B cell (primary cell): ENCODE measurements around the gene VAV2. TPM values are rescaled to one million over a fixed set of nuclear protein-coding genes. Genes with fewer than 3 reads are reported as not detected.

Source experiments
- ATAC-seq: fragments of 200-7000 bp; cut with Tn5 transposase; one replicate; pipeline ENCODE4 v1.10.0; 2021; ENCODE audit warnings: low read depth, mild to moderate bottlenecking, moderate number of reproducible peaks, moderate library complexity
- CTCF ChIA-PET: fragments of 350-600 bp; sonication (Branson Sonifier 250); formaldehyde crosslinking; loops from one replicate; lab custom pipeline; 2021; ENCODE audit warnings: antibody characterized with exemption, inconsistent platforms; lab: Charles Lee
- POLR2A ChIA-PET: fragments of 350-600 bp; sonication (Branson Sonifier 250); formaldehyde crosslinking; loops from one replicate; lab custom pipeline; 2021; ENCODE audit warnings: antibody characterized with exemption; lab: Charles Lee
- DNase-seq: peaks from one replicate; pipeline ENCODE4 v3.0.0; 2013
- H2AFZ ChIP-seq: 2 replicates; pipeline ENCODE4 v1.6.1; 2012; ENCODE audit warnings: mild to moderate bottlenecking, low read depth, low read length; ENCODE audit not compliant: insufficient read depth, poor library complexity, severe bottlenecking
- H3K27ac ChIP-seq, 2 donors: 1 replicate in 1 of 2; 2 replicates in 1 of 2; pipeline ENCODE4 v1.5.1; 2012 to 2013; ENCODE audit warnings: low read length in 2 of 2, mild to moderate bottlenecking in 2 of 2, moderate library complexity in 1 of 2
- H3K27me3 ChIP-seq, 4 experiments: fragments of 200-600 bp in 1 of 4; sonication (generic) in 1 of 4; replicated peaks in 1 of 4; 1 replicate in 2 of 4; 2 replicates in 2 of 4; pipeline versions ENCODE4 v1.6.1 to v1.7.0; 2013 to 2016; ENCODE audit warnings: low read length in 3 of 4, mild to moderate bottlenecking in 2 of 4, mixed read lengths in 1 of 4, moderate library complexity in 1 of 4; ENCODE audit not compliant: insufficient read depth in 4 of 4, control insufficient read depth in 3 of 4; ENCODE audit errors: control extremely low read depth in 1 of 4
- H3K36me3 ChIP-seq, 2 experiments: replicated peaks in 1 of 2; 1 replicate in 1 of 2; 2 replicates in 1 of 2; pipeline versions ENCODE4 v1.6.1 to v1.7.1; 2013; ENCODE audit warnings: low read length in 1 of 2; ENCODE audit not compliant: insufficient read depth in 2 of 2, control insufficient read depth in 1 of 2; ENCODE audit errors: control extremely low read depth in 1 of 2, extremely low read depth in 1 of 2
- H3K4me1 ChIP-seq, 2 donors: fragments of 200-600 bp in 1 of 2; sonication (generic) in 1 of 2; 1 replicate in 1 of 2; 2 replicates in 1 of 2; pipeline versions ENCODE4 v1.5.1 to v1.6.1; 2013 to 2017; ENCODE audit warnings: low read length in 2 of 2; ENCODE audit not compliant: control insufficient read depth in 2 of 2, insufficient read depth in 2 of 2
- H3K4me2 ChIP-seq: replicated peaks from 2 replicates; pipeline ENCODE3; 2012; ENCODE audit warnings: mild to moderate bottlenecking, low read depth, low read length; ENCODE audit not compliant: poor library complexity, severe bottlenecking
- H3K4me3 ChIP-seq, 5 experiments: fragments of 200-600 bp in 1 of 5; sonication (generic) in 1 of 5; 1 replicate in 3 of 5; 2 replicates in 2 of 5; pipeline versions ENCODE4 v1.5.1 to v1.7.0; 2011 to 2016; ENCODE audit warnings: low read length in 4 of 5, mild to moderate bottlenecking in 4 of 5, low read depth in 2 of 5, control low read depth in 1 of 5, moderate library complexity in 1 of 5; ENCODE audit not compliant: insufficient read depth in 1 of 5; ENCODE audit errors: control extremely low read depth in 1 of 5, extremely low read depth in 1 of 5
- H3K79me2 ChIP-seq: fragments of 200-600 bp; sonication (generic); one replicate; pipeline ENCODE4 v1.6.0; 2016; ENCODE audit warnings: low read length; ENCODE audit not compliant: control insufficient read depth, insufficient read depth
- H3K9ac ChIP-seq: fragments of 200-600 bp; sonication (generic); 2 replicates; pipeline ENCODE4 v1.6.1; 2017; ENCODE audit warnings: mild to moderate bottlenecking, low read length, moderate library complexity
- H3K9me3 ChIP-seq, 3 donors: one replicate each; pipeline versions ENCODE4 v1.6.1 to v1.7.1; 2013; ENCODE audit warnings: low read length in 2 of 3; ENCODE audit not compliant: control insufficient read depth in 2 of 3, insufficient read depth in 1 of 3; ENCODE audit errors: control extremely low read depth in 1 of 3
- H4K20me1 ChIP-seq: 2 replicates; pipeline ENCODE4 v1.6.0; 2012; ENCODE audit warnings: mild to moderate bottlenecking, low read length; ENCODE audit not compliant: insufficient read depth, control insufficient read depth, poor library complexity, severe bottlenecking
- H3K27ac Mint-ChIP-seq: one replicate; pipeline ENCODE4 v1.8.0; 2021; ENCODE audit warnings: mixed read lengths
- H3K27me3 Mint-ChIP-seq: one replicate; pipeline ENCODE4 v1.8.0; 2021; ENCODE audit warnings: mixed read lengths
- H3K4me1 Mint-ChIP-seq: one replicate; pipeline ENCODE4 v1.8.0; 2021; ENCODE audit warnings: mixed read lengths
- H3K4me3 Mint-ChIP-seq: one replicate; pipeline ENCODE4 v1.8.0; 2021; ENCODE audit warnings: mixed read lengths
- H3K9me3 Mint-ChIP-seq: one replicate; pipeline ENCODE4 v1.8.0; 2022; ENCODE audit warnings: mixed read lengths; ENCODE audit not compliant: insufficient read depth
- EZH2 ChIP-seq: IDR thresholded peaks from 2 replicates; pipeline ENCODE4 v1.6.1; 2012; ENCODE audit warnings: borderline replicate concordance, low read depth, mild to moderate bottlenecking, moderate library complexity, low read length; ENCODE audit not compliant: insufficient read depth, poor library complexity, severe bottlenecking
- WGBS: methylation state at CpG from one replicate; pipeline ENCODE4 v1.1.5; 2013; ENCODE audit warnings: missing lambda C conversion rate; ENCODE audit not compliant: insufficient coverage; 5-methylcytosine and 5-hydroxymethylcytosine counted together
- intact Hi-C: fragments of 100-400 bp; cut with micrococcal nuclease; formaldehyde crosslinking; loops from one replicate; pipeline ENCODE4 v1.10.0; 2022
- polyA plus RNA-seq: library from polyadenylated mRNA; depleted of rRNA; stranded (reverse); fragments of >200 nt; gene quantifications from 2 replicates; pipeline ENCODE4 v1.2.3, GENCODE V29; 2012
- total RNA-seq, 2 donors: library from RNA; stranded (reverse); fragments of 120-200 nt in 1 of 2; gene quantifications; 1 replicate in 1 of 2; 2 replicates in 1 of 2; pipeline versions ENCODE4 v1.2.3 to v1.2.4, GENCODE V29; 2013 to 2022
- TF ChIP-seq, protein P1 (sequence below): fragments of 200-600 bp; IDR thresholded peaks from one replicate; pipeline ENCODE4 v1.8.0; 2022; ENCODE audit warnings: antibody characterized with exemption, mild to moderate bottlenecking

VAV2 gene
- total and polyA plus RNA-seq, 2 donors (not counting 1 experiment from before 2014, with no cell fraction given) = 34.4 to 128 TPM

DNA sequence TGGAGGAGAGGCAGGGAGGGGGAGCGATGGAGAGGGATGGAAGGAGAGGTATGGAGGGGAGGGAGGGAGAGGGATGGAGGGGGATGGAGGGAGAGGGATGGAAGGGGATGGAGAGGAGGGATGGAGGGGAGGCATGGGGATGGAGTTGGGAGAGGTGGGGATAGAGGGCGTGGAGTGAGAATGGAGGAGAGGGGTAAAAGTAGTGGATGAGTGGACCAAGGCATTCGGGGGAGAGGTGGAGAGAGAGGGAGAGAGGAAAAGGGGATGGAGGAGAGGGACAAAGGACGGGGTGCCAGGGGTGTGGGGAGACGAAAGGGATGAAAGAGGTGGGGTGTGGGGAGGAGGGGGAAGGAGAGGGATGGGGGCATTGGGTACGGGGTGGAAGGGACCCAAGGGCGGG, 100.4 kb downstream of the VAV2 start:
- H3K4me1 ChIP-seq = no peaks in the 10 kb centered on the region
- intact Hi-C loops = no loop called here
- no peaks in the 10 kb centered on the region for H3K9me3 Mint-ChIP-seq
- H2AFZ ChIP-seq = no peak overlapping the region
- H3K36me3 ChIP-seq = peaks cover 0 to 24% of the 10 kb centered on the region in 2 experiments
- 100% methylated on average over 1 of the region's 7 CpGs for WGBS
- H3K9ac ChIP-seq = no peak overlapping the region
- H3K79me2 ChIP-seq = peaks cover 94% of the 10 kb centered on the region
- H3K27me3 ChIP-seq = no peaks in the 10 kb centered on the region
- H3K27me3 Mint-ChIP-seq = no peaks in the 10 kb centered on the region
- H3K27ac Mint-ChIP-seq = no peak overlapping the region
- H3K9me3 ChIP-seq = no peaks in the 10 kb centered on the region
- ChIA-PET CTCF (no interaction called here), POLR2A (no interaction called here)
- H3K4me3 Mint-ChIP-seq = no peak overlapping the region
- H3K4me1 Mint-ChIP-seq = peaks cover 15% of the 10 kb centered on the region
- no peak overlapping the region for H3K27ac ChIP-seq
- ATAC-seq (no peak), DNase-seq (no peak)
- TF ChIP-seq, protein P1, sequence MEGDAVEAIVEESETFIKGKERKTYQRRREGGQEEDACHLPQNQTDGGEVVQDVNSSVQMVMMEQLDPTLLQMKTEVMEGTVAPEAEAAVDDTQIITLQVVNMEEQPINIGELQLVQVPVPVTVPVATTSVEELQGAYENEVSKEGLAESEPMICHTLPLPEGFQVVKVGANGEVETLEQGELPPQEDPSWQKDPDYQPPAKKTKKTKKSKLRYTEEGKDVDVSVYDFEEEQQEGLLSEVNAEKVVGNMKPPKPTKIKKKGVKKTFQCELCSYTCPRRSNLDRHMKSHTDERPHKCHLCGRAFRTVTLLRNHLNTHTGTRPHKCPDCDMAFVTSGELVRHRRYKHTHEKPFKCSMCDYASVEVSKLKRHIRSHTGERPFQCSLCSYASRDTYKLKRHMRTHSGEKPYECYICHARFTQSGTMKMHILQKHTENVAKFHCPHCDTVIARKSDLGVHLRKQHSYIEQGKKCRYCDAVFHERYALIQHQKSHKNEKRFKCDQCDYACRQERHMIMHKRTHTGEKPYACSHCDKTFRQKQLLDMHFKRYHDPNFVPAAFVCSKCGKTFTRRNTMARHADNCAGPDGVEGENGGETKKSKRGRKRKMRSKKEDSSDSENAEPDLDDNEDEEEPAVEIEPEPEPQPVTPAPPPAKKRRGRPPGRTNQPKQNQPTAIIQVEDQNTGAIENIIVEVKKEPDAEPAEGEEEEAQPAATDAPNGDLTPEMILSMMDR = no peak
- TF ChIP-seq EZH2 = no peak
- H4K20me1 ChIP-seq = peaks cover 97% of the 10 kb centered on the region
- no peak overlapping the region for H3K4me2 ChIP-seq
- no peak overlapping the region for H3K4me3 ChIP-seq

GRCh38 chr9:133890583-133890982, 101.5 kb downstream of the VAV2 start:
- no peak overlapping the region for H3K27ac Mint-ChIP-seq
- ChIA-PET CTCF (interaction anchor here (0.8 kb wide), 1 partner anchor 103 kb away, joined by 3 read pairs; no protein-coding TSS in a partner anchor), POLR2A (no interaction called here)
- Histone ChIP-seq H3K4me3 (no peak overlapping the region), H3K79me2 (peaks cover 99% of the 10 kb centered on the region), H3K27me3 (no peaks in the 10 kb centered on the region), H3K27ac (no peak overlapping the region), H3K9ac (no peak overlapping the region), H2AFZ (no peak overlapping the region), H3K4me2 (no peak overlapping the region), H4K20me1 (peaks cover 97% of the 10 kb centered on the region), H3K4me1 (no peaks in the 10 kb centered on the region), H3K9me3 (no peaks in the 10 kb centered on the region), H3K36me3 (peaks cover 0 to 26% of the 10 kb centered on the region in 2 experiments)
- peaks cover 24% of the 10 kb centered on the region for H3K4me1 Mint-ChIP-seq
- 96% methylated on average over 7 of the region's 8 CpGs for WGBS
- H3K9me3 Mint-ChIP-seq = no peaks in the 10 kb centered on the region
- no peak overlapping the region for H3K4me3 Mint-ChIP-seq
- intact Hi-C loops = no loop called here
- DNase-seq (no peak), ATAC-seq (no peak)
- H3K27me3 Mint-ChIP-seq = no peaks in the 10 kb centered on the region
- TF ChIP-seq, protein P1 = no peak
- TF ChIP-seq EZH2 = no peak
